HG03342 (cell line): ENCODE measurements around the gene AGR2.

Source experiments
- ATAC-seq: cut with Tn5 transposase; IDR thresholded peaks from one replicate; pipeline ENCODE4 v1.9.1; 2021; ENCODE audit warnings: mild to moderate bottlenecking, moderate library complexity; ENCODE audit not compliant: unreplicated experiment

The AGR2 gene

DNA sequence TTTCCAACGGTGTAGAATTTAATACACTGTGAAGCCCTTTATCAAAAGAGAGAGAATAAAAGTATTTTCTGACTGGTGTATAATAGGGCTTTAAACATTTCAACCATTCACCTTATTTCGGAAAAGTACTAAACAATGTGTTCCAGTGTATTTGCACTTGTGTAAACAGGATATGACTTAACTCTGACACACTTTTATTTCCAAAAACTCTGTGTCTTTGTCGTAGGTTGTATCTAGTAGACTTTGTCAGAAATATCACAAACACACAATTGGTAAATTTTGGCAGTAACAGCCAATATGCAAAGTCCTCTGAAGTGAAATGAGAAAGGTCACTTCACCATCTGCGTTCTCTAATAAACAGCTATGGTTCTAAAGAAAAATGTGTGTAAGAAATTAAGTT is 61.6 kb downstream of the AGR2 start:
- ATAC-seq: no peak

DNA sequence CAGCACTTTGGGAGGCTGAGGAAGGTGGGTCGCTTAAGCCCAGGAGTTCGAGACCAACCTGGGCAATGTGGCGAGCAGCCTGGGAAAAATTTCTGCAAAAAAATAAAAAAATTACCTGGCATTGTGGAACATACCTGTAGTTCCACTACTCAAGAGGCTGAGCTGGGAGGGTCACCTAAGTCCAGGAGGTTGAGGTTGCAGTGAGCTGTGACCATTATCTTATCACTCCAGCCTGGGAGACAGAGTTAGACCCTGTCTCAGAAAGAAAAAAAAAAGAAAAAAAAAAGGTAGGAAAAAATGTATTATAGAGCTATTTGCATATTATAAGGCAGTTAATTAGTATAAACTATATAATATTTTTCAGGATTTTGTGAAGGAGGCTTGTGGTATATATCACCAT is 62.3 kb downstream of the AGR2 start:
- no peak for ATAC-seq
